ENCODE data around the gene ASIC4.
A peak's percentile ranks its signal among the peaks of the same experiment; 100 is the strongest.

The ASIC4 gene, protein sequence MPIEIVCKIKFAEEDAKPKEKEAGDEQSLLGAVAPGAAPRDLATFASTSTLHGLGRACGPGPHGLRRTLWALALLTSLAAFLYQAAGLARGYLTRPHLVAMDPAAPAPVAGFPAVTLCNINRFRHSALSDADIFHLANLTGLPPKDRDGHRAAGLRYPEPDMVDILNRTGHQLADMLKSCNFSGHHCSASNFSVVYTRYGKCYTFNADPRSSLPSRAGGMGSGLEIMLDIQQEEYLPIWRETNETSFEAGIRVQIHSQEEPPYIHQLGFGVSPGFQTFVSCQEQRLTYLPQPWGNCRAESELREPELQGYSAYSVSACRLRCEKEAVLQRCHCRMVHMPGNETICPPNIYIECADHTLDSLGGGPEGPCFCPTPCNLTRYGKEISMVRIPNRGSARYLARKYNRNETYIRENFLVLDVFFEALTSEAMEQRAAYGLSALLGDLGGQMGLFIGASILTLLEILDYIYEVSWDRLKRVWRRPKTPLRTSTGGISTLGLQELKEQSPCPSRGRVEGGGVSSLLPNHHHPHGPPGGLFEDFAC

DNA sequence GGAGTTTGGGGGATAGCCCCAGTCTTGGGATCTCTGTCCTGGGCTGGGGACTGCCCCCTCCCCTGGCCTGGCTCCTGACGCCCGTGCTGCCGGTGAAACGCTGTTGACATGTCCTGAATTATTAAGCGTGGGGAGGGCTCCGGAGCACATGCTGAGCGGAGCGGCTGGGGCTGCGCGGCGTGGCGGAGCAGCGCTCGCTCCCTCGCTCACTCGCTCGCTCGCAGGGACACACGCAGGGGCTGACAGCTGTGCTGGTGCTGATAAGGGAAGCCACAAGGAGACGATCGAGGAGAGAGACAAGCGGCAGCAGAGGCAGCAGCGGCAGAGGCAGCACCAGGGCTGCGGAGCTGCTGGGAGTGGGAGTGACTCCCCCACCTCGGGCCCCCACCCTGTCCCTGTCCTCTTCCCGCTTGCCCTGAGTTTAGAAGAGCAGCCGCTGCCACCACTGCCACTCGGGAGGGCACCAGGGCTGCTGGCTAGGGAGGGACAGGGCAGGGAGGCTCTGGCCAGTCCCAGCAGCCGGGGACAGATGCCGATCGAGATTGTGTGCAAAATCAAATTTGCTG is at the start of gene ASIC4:
Gene ASIC4 (plus strand): TSS at position 287 of the 566 bp plus-strand sequence. CDS start 243 bp downstream, at position 530.
- Histone ChIP-seq H3K36me3 (ENCODE audit: insufficient read depth, low read length) (no peaks in the 10 kb centered on the region), H3K9me3 (ENCODE audit: control insufficient read depth, insufficient read depth, low read length) (no peaks in the 10 kb centered on the region), H3K9ac (ENCODE audit: low read depth, low read length) (peak within 1 kb of the TSS; percentile 8; the same call in 1 of the 2 replicates), H3K4me1 (ENCODE audit: insufficient read depth, low read length) (peaks cover 38% of the 10 kb centered on the region)

DNA sequence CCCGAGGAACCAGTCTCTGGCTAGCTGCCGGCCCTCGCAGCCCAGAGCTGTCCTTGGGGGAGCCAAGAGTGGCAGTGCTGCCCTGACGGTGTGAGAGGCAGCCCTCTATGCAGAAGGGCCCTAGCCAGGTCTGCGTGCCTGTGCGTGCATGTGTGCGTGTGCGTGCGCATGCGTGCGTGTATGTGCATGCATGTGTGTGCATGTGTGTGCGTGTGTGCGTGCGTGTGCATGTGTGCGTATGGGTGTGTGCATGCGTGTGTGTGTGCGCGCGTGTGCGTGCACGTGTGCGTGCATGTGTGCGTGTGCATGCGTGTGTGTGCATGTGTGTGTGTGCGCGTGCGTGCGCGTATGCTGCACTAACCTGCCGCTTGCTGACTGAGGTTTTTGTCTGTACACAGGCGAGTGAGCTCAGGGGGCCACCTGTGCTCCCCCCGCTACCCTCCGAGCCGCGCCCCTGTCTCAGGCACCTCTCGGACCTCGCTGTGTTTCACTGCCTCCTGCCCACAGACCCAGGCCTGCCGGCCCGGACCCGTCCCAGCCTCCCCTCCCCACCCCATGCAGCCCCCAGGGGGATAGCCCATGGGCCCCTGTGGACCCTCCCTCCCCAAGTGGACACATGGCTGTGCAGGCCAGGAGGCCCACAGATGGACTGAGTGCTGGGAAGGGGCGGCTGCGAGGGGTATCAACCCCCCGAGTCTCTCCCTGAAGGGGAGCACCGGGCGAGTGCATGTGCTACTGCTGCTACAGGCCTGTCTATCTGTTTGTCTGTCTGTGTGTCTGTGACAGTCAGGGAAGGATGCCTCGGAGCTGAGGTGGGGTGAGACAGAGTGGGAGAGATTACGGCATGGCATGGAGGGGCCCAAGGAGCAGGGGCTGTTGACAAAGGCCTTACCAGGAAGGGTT is 48.4 kb upstream of the ASIC4 start:
- no peaks in the 10 kb centered on the region for H3K9me3 ChIP-seq (ENCODE audit: control insufficient read depth, insufficient read depth, low read length)
- no peak overlapping the region for H3K9ac ChIP-seq (ENCODE audit: low read depth, low read length)
- H3K36me3 ChIP-seq (ENCODE audit: insufficient read depth, low read length), result peaks cover 2% of the 10 kb centered on the region; the same call in 1 of the 2 replicates
- peaks cover 11% of the 10 kb centered on the region for H3K4me1 ChIP-seq (ENCODE audit: insufficient read depth, low read length)

DNA sequence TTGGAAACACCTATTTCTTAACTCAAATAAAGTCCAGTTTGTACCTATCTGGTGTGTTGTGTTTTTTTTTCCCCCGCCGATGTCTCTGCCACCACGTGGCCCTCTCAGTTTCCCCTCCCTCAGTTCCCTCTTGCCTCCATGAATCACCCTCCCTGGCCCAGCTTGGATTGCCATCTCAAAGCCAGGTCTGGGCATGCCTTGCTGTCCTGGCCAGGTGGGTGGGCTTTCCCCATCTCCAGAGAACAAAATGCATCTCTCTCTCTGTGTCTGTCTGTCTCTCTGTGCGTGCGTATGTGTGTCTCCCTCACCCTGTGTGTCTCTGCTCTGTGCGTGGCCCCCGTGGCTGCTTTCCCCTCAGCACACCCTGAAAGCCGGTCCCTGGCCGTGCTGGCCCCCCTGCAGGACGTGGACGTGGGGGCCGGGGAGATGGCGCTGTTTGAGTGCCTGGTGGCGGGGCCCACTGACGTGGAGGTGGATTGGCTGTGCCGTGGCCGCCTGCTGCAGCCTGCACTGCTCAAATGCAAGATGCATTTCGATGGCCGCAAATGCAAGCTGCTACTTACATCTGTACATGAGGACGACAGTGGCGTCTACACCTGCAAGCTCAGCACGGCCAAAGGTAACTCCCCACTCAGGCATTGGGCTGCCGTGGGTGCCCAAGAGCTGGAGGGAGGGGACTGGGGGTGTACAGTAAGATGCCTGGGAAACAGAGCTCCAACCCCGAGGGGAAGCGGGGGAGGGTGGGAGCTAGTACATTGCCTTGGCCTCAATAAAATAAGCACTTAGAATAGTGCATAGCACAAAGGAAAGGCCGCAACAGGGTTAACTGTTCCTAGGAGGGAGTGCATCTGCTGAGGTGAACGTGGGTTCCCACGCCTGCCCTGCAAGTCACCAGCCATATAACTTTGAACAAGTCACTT is 47.2 kb upstream of the ASIC4 start:
- Histone ChIP-seq H3K9me3 (ENCODE audit: control insufficient read depth, insufficient read depth, low read length) (no peaks in the 10 kb centered on the region), H3K4me1 (ENCODE audit: insufficient read depth, low read length) (peaks cover 3% of the 10 kb centered on the region; the same call in 1 of the 2 replicates), H3K36me3 (ENCODE audit: insufficient read depth, low read length) (peaks cover 2% of the 10 kb centered on the region; the same call in 1 of the 2 replicates), H3K9ac (ENCODE audit: low read depth, low read length) (no peak overlapping the region)

DNA sequence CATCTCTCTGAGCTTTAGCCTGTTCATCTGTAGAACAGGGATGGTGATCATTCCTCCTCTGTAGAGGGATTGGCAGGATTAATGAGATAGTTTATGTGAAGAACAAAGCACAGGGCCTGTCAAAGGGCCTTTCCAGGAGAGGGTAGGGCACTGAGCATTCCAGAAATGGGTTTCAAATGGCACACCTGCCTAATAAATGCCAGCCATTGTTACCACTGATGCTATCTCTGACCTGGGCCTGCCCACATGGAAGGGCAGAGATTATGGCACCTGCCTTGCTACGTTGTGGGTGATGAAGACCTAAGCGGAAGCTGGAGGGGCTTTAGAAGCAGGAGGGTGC is 46.6 kb upstream of the ASIC4 start:
- Histone ChIP-seq H3K36me3 (ENCODE audit: insufficient read depth, low read length) (peaks cover 2% of the 10 kb centered on the region; the same call in 1 of the 2 replicates), H3K9ac (ENCODE audit: low read depth, low read length) (no peak overlapping the region), H3K9me3 (ENCODE audit: control insufficient read depth, insufficient read depth, low read length) (no peaks in the 10 kb centered on the region), H3K4me1 (ENCODE audit: insufficient read depth, low read length) (peaks cover 3% of the 10 kb centered on the region; the same call in 1 of the 2 replicates)

DNA sequence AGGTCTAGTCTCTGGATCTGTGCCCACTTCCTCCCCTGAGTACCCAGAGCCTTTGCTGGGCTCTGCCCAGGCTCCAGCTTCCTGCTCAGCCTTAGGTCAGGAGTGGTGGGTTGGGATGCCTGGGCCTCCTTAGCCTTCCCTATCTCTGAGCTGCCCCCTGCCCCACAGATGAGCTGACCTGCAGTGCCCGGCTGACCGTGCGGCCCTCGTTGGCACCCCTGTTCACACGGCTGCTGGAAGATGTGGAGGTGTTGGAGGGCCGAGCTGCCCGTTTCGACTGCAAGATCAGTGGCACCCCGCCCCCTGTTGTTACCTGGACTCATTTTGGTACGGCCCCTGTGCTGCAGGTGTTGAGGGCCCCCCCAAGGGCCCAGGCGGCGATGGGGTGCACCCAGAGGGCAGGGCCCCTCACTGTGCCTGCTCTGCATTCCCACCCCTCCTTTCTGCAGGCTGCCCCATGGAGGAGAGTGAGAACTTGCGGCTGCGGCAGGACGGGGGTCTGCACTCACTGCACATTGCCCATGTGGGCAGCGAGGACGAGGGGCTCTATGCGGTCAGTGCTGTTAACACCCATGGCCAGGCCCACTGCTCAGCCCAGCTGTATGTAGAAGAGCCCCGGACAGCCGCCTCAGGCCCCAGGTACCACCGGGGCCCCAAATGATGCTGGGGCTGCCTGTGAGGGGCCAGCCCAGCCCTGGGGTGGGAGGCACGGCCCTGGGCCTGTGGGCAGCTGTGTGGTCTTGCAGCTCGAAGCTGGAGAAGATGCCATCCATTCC is 45.7 kb upstream of the ASIC4 start:
- H3K9me3 ChIP-seq (ENCODE audit: control insufficient read depth, insufficient read depth, low read length), result no peaks in the 10 kb centered on the region
- peaks cover 2% of the 10 kb centered on the region; the same call in 1 of the 2 replicates for H3K36me3 ChIP-seq (ENCODE audit: insufficient read depth, low read length)
- H3K4me1 ChIP-seq (ENCODE audit: insufficient read depth, low read length), result peaks cover 3% of the 10 kb centered on the region; the same call in 1 of the 2 replicates
- no peak overlapping the region for H3K9ac ChIP-seq (ENCODE audit: low read depth, low read length)

DNA sequence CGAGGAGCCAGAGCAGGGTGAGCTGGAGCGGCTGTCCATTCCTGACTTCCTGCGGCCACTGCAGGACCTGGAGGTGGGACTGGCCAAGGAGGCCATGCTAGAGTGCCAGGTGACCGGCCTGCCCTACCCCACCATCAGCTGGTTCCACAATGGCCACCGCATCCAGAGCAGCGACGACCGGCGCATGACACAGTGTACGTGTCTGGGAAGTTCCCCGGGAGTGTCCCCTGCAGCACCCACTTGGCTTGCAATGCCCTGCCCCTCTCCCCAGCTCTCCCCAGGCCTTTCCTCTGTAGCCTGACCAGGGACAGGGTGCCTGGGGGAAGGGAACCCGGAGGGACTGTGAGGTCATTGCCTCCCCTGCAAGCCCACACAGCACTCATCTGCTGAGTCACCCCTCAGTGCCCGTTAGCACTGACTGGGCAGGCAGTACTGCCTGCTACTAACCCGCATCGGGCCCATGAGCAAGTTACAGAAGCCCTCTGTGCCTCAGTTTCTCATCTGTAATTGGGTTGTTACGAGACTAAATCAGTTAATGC is 45.0 kb upstream of the ASIC4 start:
- Histone ChIP-seq H3K9ac (ENCODE audit: low read depth, low read length) (no peak overlapping the region), H3K4me1 (ENCODE audit: insufficient read depth, low read length) (peaks cover 3% of the 10 kb centered on the region; the same call in 1 of the 2 replicates), H3K36me3 (ENCODE audit: insufficient read depth, low read length) (peaks cover 2% of the 10 kb centered on the region; the same call in 1 of the 2 replicates), H3K9me3 (ENCODE audit: control insufficient read depth, insufficient read depth, low read length) (no peaks in the 10 kb centered on the region)

DNA sequence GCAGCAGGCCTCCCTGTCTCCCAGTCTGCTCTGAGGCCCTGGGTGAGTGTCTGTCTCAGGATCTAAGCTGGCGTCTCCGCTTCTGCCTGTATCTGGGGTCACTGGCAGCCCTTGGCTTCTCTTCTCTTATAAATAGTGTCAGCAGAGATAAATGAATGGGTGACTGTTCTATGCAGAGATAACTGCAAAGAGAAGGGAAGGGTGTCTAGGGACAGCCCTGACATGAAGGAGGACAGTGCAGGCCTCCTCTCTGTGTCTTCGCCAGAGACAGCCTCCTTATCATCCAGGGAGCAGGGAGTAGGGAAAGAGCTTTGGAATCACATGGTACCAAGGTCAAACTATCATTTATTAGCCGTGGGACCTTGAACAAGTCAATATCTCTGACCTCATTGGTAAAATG is 43.9 kb upstream of the ASIC4 start:
- peaks cover 9% of the 10 kb centered on the region for H3K4me1 ChIP-seq (ENCODE audit: insufficient read depth, low read length)
- H3K9ac ChIP-seq (ENCODE audit: low read depth, low read length), result no peak overlapping the region
- H3K36me3 ChIP-seq (ENCODE audit: insufficient read depth, low read length), result 0 out of 2 replicates have a peak, but pooled peaks cover 2% of the 10 kb centered on the region
- no peaks in the 10 kb centered on the region for H3K9me3 ChIP-seq (ENCODE audit: control insufficient read depth, insufficient read depth, low read length)

DNA sequence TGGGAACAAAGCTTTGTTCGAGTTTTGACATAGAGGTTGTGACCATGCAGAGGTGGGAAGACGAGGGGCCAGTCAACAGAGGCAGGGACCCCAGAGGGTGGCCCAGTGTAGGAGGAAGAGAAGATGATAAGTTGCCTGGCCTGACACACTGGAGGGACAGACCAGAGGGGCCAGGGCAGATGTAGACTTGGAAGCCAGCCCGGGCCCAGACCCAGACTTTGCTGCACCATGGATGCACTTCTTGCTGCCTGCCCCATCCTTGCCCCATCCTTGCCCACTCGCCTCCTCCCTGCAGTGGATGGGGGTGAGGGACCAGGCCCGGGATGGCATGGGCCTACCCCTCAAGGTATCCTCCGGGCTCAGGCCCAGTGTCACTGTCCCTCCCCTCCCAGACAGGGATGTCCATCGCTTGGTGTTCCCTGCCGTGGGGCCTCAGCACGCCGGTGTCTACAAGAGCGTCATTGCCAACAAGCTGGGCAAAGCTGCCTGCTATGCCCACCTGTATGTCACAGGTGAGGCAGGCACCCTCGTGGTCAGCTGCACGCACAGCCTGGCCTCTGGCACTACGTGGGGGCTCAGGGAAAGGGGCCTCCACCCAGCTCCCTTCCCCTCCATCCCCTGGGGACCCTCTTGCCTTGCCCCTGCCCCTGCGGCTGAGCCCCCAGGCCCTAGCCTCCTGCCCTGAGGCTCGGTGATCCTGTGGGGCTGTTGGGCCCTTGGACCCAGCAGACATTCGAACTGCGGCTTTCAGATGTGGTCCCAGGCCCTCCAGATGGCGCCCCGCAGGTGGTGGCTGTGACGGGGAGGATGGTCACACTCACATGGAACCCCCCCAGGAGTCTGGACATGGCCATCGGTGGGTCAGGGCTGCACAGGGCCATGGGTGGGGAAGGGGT is 42.6 kb upstream of the ASIC4 start:
- Histone ChIP-seq H3K9ac (ENCODE audit: low read depth, low read length) (no peak overlapping the region), H3K4me1 (ENCODE audit: insufficient read depth, low read length) (peaks cover 12% of the 10 kb centered on the region), H3K36me3 (ENCODE audit: insufficient read depth, low read length) (0 out of 2 replicates have a peak, but pooled peaks cover 2% of the 10 kb centered on the region), H3K9me3 (ENCODE audit: control insufficient read depth, insufficient read depth, low read length) (no peaks in the 10 kb centered on the region)

DNA sequence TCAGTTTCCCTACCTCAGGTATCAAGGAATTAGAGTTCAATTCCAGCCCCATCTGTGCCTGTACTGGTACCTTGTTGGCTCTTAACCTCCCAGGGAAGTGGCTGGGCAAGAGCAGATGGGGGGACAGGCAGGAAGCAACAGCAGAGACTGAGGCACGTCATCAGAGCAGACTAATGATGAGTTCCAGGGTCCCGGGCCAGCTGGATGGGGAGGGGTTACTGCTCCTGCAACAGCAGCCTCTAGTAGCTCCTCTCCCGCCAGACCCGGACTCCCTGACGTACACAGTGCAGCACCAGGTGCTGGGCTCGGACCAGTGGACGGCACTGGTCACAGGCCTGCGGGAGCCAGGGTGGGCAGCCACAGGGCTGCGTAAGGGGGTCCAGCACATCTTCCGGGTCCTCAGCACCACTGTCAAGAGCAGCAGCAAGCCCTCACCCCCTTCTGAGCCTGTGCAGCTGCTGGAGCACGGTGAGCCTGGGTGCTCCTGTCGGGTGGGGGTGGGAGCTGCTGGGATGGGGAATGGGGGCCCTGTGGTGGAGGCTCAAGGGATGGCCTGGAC is 41.6 kb upstream of the ASIC4 start:
- Histone ChIP-seq H3K9me3 (ENCODE audit: control insufficient read depth, insufficient read depth, low read length) (no peaks in the 10 kb centered on the region), H3K4me1 (ENCODE audit: insufficient read depth, low read length) (peaks cover 17% of the 10 kb centered on the region), H3K9ac (ENCODE audit: low read depth, low read length) (no peak overlapping the region), H3K36me3 (ENCODE audit: insufficient read depth, low read length) (0 out of 2 replicates have a peak, but pooled peaks cover 2% of the 10 kb centered on the region)

DNA sequence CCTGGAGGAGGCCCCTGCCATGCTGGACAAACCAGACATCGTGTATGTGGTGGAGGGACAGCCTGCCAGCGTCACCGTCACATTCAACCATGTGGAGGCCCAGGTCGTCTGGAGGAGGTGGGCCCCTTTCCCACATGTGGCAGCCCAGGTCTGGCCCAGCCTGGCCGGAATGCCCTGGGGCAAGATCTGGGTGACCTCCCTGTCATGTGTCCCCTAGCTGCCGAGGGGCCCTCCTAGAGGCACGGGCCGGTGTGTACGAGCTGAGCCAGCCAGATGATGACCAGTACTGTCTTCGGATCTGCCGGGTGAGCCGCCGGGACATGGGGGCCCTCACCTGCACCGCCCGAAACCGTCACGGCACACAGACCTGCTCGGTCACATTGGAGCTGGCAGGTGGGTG is 40.8 kb upstream of the ASIC4 start:
- H3K4me1 ChIP-seq (ENCODE audit: insufficient read depth, low read length), result peaks cover 17% of the 10 kb centered on the region
- 0 out of 2 replicates have a peak, but pooled peaks cover 2% of the 10 kb centered on the region for H3K36me3 ChIP-seq (ENCODE audit: insufficient read depth, low read length)
- H3K9me3 ChIP-seq (ENCODE audit: control insufficient read depth, insufficient read depth, low read length), result no peaks in the 10 kb centered on the region
- H3K9ac ChIP-seq (ENCODE audit: low read depth, low read length), result no peak overlapping the region

DNA sequence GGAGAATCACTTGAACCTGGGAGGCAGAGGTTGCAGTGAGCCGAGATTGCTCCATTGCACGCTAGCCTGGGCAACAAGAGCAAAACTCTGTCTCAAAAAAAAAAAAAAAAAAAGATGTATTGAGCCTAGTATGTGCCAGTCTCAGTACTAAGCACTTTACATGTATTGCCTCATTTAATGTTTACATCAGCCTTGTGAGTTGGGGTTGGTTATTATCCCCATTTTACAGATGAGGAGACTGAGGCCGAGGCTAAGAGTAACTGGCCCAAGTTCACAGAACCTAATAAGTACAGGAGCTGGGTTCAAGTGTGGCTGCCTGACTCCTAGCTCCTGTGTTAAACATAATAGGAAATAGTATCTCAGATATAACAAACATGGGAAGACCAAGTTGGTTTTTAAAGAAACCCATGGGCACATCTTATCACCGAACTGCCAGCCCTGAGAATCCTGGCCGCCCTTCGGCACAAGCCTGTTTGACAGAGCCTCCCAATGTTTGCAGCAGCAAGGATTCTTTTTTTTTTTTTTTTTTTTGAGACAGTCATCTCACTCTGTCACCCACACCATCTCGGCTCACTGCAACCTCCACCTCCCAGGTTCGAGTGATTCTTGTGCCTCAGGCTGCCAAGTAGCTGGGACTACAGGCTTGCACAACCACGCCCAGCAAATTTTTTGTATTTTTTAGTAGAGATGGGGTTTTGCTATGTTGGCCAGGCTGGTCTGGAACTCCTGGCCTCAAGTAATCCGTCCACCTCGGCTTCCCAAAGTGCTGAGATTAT is 39.8 kb upstream of the ASIC4 start:
- Histone ChIP-seq H3K9ac (ENCODE audit: low read depth, low read length) (no peak overlapping the region), H3K4me1 (ENCODE audit: insufficient read depth, low read length) (peaks cover 13% of the 10 kb centered on the region), H3K9me3 (ENCODE audit: control insufficient read depth, insufficient read depth, low read length) (no peaks in the 10 kb centered on the region)

More for the DNA sequence above, 39.8 kb upstream of the ASIC4 start:
- H3K36me3 ChIP-seq (ENCODE audit: insufficient read depth, low read length), result 0 out of 2 replicates have a peak, but pooled peaks cover 2% of the 10 kb centered on the region
